GM19324 (cell line): ENCODE data around the gene NPSR1.

Experiments used
- ATAC-seq: cut with Tn5 transposase; IDR thresholded peaks from one replicate; pipeline ENCODE4 v1.9.1; 2021; ENCODE audit warnings: mild to moderate bottlenecking, moderate library complexity; ENCODE audit not compliant: unreplicated experiment, low FRiP score

NPSR1 gene

GRCh38 chr7:34719636-34720035 is 61.6 kb downstream of the NPSR1 start:
- no peak for ATAC-seq

DNA sequence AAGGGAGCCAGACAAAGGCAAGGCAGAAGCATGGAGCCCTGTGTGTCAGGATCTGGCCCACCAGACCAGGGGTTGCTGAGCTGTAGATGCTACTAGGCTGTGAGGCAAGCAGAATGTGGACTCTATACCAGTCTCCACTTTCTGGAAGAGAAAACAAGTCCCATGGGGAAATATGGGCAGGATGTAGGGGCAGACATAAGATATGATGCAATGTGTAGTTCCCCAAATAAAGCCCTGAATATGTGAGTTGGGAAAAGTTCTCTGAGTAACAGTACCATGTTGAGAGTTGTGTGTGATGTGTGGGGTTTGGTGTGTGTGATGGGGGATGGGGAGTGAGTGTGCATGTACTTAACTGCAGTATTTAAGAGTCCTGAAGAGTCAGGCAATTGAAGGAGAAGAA is 62.3 kb downstream of the NPSR1 start:
- no peak for ATAC-seq

DNA sequence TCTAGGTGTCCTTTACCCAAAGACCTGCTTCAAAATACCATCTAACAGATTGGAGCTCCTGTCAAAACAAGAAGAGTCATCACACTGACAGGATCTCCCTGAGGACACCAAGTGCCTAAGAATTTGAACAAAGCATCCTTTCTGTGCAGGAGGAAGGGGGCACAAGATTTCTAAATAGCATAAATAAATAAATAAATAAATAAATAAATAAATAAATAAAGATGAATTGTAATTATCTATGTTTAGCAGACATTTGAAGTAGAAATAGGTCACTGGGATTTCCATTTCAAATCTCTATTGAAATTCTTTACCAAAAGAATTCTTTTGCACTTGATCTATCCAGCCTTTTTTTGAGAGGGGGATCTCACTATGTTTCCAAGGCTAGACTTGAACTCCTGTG is 65.3 kb downstream of the NPSR1 start:
- no peak for ATAC-seq

GRCh38 chr7:34723866-34724490 is 66.0 kb downstream of the NPSR1 start:
- no peak for ATAC-seq

DNA sequence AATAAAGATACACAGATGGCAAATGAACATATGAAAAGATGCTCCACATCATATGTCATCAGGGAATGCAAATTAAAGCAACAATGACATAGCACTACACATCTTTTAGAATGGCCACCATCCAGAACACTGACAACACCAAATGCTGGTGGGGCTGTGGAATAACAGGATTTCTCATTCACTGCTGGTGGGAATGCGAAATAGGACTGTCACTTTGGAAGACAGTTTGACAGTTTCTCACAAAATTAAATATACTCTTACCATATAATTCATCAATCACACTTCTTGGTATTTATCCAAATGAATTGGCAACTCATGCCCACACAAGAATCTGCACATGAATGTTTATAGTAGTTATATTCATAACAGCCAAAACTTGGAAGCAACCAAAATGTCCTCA is 68.2 kb downstream of the NPSR1 start:
- no peak for ATAC-seq

DNA sequence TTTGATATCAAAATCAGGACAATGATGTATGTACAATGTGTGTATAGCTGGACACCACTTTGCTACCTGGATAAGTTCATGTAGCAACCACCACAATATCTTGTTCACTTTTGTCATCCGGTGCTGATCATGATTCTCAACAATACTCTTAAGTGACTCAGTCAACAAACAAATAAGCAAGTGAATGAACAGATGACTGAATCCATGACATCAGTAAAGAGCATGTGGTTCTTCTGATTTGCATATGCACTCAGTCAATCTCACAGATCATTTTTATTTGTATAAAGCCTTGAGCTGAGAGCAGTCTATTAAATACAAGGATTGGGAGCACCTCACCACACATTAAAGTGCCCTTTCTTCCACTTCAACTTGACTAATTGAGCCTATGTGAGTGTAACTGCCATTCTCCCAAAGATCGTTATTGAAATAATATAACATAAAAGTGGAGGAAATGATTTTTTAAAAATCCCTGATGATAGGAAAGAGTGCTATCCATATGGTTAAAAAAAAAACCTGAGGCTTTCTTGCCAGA is 69.5 kb downstream of the NPSR1 start:
- ATAC-seq = no peak

DNA sequence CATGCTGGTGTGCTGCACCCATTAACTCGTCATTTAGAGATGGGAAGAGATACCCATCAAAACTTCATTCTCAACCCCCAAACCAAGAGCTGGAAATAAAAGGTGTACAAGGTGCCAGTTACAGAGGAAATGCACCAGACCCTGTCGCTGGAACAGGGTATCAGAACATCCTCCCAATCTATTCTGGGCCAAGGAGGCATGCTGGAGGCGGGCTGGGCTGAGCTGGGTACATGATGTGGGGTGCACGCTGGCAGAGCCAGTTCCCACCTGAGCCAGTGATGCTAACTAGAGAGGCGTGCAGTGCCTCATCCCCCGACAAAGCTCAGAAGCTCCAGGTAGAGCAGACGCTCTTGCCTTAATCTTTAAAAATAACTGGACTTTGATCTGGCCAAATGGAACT is 70.1 kb downstream of the NPSR1 start:
- ATAC-seq = no peak

- no peak for ATAC-seq
These were observed 76.8 kb downstream of the NPSR1 start for GRCh38 chr7:34734771-34735170.

DNA sequence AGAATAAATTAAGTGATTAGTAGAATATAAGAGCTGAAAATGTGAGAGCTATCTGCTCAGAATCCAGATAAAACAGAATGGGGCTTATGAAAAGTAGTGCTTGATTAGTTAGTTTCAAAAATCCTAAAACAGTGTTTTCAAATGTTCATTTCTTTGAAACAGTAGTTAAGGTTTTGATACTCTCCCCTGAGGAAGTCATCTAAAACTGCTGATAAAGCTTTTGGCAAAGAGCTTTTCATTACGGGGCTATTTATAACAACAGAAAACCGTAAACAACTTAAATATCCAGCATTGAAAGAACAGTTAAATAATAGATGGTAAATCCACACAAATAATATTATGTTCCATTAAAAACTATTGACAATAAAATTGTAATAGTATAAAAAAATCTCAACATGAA is 77.5 kb downstream of the NPSR1 start:
- no peak for ATAC-seq

GRCh38 chr7:34739651-34740300 is 81.8 kb downstream of the NPSR1 start:
- ATAC-seq = no peak

DNA sequence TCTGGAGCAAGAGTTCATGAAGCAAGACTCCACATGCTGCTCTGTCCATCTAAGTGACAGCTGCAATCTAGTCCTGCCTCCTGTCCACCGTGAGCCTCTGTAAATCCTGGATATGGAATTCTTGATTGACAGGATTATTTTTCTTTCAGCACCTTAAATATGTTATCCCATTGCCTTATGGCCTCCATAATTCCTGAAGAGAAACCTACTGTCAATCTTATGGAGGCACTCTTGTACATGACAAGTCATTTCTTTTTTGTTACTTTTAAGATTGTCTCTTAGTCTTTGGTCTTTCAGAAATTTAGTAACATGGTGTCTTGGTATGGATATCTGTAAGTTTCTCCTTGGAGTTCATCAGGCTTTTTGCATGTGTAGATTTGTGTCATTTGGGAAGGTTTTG is 82.8 kb downstream of the NPSR1 start:
- no peak for ATAC-seq

GRCh38 chr7:34747176-34747781 is 89.3 kb downstream of the NPSR1 start:
- ATAC-seq = peak; percentile 62

DNA sequence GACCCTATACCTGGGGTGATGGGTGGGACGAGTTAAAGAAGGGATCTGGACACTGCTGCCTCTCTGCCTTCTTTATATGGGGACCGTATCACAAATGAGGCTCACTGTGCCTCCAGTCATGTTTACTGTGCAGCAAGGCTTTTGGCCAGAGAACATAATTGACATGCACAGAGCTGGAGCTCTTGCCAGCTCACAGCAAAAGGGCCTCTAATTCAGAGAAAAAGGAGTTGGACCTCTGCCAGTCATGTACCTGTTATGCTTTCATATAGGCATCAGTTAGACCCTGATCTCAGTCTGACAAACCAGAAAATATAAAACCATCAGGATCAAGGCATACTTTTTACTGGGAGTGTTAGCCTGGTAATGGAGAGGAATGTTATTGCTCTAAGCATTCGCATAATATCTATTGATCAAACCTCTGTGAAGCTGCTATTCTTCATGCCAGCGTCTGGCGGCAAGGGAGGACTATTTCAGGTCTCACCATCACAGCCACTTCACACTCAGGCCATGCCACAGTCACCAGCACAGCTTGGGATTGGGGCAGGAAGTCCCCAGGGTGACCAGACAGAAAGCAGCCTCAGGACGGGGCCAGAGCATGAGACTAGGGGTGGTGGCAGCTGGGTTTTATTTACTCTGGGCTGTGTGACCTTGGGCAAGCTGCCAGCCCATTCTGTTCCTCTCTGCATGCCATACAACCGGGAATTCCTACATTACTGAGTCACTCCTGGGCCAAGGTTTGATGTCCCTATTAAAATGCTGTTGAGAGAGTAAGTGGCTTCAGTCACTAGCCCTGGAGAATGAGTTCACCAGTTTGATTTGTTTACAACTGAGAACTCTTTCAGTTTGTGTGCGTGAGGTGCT is 90.1 kb downstream of the NPSR1 start:
- ATAC-seq = no peak

GRCh38 chr7:34748728-34749089 is 90.7 kb downstream of the NPSR1 start:
- no peak for ATAC-seq

GRCh38 chr7:34749446-34749845 is 91.4 kb downstream of the NPSR1 start:
- no peak for ATAC-seq

- ATAC-seq = no peak
These were observed 92.2 kb downstream of the NPSR1 start for GRCh38 chr7:34750209-34750608.

DNA sequence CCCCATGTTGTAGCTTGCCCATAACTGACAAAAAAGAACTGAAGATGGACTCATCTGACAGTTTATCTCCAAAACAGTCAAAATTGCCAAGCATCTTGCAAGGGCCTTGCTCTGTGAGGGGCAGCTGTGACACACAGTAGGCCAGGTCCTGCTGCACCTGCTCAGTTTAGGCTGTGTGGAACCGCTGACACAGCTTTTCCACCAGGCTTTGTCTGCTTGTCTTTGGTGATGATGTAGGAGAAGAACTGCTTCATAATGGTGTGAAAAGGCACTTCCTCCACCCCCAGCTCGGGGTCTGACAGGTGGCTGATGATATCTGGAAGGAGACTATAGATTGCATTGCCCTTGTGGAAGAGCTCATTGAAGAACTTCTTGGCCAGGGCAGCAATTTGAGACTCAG is 92.6 kb downstream of the NPSR1 start:
- no peak for ATAC-seq

DNA sequence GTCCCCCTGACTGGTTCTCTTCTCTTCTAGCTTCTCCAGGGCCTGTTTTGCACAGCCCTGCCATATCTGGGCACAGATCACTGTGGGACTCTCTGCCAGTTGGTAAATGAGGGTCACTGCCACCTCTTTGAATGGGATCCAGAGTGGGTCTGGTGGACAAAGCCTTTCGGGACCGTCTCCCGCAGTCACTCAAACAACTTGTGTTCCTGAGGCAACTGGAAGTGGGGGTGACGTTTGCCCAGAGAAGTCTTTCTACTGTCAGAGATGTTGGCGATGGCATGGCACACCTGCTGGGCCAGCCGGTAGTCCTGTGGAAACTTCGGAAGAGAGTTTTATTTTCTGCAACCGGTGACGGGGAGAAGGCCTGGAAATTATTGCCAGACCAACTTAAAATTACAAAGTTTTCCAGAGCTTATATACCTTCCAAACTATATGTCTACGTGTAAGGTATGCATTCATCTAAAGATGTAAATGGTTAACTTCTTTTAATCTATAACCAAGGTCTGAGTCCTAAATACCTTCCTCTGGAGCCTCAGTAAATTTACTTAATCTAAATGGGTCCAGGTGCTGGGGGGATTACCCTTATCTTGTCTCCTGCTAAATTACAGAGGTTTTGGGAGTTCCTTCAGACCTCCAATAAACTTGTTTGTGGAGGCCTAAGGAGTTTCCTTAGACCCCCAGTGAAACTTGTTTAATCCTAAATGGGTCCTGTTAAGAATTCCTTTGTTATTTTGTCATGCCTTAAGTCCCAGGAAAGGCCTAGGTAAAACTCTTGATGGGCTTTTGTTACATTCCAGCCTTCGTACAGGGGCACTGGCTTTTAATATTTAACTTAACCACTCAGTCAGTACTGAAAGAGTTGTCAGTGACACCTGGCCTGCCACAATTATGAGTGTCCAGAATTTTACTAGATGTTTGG is 94.0 kb downstream of the NPSR1 start:
- ATAC-seq = no peak

DNA sequence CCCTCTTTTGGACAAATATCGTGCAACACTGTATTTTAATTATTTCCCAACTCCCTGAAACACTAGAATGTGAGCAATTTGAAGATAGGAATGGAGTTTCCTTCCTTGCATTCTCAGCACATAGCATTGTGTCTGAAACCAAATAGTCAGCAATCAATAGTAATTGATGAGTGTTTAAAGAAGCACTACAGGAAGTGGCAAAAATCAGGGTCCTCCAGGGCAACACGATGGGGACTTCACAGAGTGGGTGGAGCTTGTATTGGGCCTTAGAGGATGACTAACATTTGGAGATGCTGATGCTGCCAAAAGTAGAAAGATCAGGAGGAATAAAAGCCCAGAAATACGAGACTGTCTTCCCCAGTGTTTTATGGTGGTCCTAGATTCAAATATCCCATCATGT is 94.9 kb downstream of the NPSR1 start:
- ATAC-seq = no peak

DNA sequence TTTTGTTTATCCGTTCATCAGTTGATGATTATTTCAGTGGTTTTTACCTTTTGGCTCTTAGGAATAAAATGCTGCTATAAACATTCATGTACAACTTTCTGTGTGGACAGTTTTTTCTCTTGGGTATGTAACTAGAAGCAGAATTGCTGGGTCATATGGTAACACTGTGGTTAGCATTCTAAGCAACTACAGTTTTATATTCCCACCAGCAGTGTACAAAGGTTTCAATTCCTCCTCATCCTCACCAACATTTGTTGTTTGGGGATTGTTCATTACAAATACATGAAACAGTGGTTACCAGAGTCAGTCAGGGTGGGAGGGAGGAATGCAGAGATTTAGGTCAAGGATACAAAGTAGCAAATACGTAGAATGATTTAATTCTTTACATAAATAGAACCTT is 97.0 kb downstream of the NPSR1 start:
- ATAC-seq = no peak
